ENCODE results near the gene ICAM1.
"Not testable (repeated sequence)": the region's sequence is repeated elsewhere in the genome, so short reads cannot be mapped to it uniquely, and the experiment has no call there.

The ICAM1 gene, protein sequence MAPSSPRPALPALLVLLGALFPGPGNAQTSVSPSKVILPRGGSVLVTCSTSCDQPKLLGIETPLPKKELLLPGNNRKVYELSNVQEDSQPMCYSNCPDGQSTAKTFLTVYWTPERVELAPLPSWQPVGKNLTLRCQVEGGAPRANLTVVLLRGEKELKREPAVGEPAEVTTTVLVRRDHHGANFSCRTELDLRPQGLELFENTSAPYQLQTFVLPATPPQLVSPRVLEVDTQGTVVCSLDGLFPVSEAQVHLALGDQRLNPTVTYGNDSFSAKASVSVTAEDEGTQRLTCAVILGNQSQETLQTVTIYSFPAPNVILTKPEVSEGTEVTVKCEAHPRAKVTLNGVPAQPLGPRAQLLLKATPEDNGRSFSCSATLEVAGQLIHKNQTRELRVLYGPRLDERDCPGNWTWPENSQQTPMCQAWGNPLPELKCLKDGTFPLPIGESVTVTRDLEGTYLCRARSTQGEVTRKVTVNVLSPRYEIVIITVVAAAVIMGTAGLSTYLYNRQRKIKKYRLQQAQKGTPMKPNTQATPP

DNA sequence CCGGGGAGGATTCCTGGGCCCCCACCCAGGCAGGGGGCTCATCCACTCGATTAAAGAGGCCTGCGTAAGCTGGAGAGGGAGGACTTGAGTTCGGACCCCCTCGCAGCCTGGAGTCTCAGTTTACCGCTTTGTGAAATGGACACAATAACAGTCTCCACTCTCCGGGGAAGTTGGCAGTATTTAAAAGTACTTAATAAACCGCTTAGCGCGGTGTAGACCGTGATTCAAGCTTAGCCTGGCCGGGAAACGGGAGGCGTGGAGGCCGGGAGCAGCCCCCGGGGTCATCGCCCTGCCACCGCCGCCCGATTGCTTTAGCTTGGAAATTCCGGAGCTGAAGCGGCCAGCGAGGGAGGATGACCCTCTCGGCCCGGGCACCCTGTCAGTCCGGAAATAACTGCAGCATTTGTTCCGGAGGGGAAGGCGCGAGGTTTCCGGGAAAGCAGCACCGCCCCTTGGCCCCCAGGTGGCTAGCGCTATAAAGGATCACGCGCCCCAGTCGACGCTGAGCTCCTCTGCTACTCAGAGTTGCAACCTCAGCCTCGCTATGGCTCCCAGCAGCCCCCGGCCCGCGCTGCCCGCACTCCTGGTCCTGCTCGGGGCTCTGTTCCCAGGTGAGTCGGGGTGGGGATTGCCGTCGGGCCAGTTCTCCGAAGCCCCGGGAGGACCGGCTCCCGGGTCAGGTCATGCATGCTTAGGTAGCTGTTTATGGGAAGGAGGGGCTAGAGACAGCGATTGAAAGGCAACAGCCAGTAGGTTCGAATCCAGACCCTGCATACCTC, at the start of gene ICAM1:
Gene ICAM1, plus strand, starts transcription at position 505 of the 779 bp plus-strand sequence. Its CDS starts 40 bp downstream, at position 545.
- FAIRE-seq = no peak

DNA sequence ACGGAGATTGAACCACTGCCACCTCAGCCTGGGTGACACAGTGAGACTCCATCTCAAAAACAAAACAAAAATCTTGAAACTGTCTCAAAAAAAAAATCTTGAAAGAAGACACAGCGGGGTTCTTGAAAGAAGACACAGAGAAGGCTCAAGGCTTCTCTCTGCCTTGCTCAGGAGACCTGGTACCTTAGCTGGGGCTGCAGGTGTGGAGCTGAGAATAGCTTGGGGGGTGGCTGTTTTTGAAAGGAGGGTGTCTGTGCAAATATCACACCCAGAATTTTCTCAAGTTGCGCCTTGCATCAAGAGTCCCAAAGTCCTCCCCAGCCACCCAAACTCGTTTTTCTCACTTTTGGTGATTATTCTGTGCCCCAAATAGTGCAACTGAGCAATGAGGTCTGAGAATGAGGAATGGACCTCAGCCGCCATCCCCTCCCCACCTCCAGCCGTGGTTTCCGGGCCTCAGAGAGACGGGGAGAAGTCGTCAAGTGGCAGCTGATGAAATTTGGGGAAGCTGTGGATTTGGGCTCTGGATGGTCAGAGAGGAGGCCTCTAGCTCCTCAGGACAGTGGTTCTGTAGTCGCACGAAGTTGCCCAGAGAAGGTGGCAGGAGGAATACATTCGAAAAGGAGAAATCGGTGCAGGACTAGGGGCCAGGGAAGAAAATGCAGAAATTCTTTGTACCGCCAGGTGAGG, 48.6 kb upstream of the ICAM1 start:
- no peak for FAIRE-seq

DNA sequence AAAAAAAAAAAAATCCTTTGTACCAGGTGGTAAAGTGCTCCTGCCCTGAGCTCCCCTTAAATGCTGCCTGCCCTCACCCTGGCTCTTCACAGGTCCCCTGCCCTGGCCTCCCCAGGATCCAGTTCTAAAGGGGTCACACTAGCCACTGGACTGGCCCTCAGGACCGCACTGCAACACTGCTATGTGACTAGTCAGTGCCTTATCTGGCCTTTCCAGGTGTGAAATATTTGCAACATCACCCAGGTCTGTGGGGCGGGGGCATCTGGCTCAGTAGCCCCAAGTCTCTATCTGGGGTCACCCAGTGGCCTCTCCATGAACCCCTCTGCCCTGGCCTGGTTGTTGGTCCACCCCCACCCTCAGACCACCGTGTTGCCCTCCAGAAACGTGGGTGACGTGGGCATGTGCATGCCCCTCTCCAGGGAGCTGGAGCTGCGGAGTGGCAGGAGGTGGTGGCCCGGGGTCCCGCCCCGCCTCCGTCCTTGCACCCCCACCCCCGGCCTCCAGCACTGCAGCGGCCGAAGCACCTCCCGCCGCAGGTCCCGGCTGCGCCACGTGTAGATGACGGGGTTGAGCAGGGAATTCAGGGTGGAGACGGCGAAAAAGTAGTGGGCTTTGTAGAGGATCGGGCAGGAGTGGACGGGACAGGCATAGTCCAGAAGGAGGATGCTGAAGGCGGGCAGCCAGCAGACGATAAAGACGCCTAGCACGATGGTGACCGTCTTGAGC, 47.3 kb upstream of the ICAM1 start:
- no peak for FAIRE-seq

DNA sequence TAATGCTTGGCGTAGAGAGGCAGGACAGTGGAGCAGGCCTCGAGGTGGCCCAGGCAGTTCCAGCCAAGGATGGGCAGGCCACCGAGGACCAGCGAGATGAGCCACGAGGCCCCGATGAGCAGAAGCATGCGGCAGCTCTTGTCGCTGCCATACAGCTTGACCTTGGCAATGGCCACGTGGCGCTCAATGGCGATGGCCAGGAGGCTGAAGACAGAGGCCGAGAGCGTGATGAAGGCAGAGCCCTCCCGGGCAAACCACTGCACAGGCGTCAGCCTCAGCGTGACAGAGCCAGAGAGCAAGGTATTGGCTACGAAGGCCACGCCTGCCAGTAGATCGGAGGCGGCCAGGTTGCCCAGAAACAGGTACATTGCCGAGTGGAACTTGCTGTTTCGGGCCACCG, 46.6 kb upstream of the ICAM1 start:
- no peak for FAIRE-seq

DNA sequence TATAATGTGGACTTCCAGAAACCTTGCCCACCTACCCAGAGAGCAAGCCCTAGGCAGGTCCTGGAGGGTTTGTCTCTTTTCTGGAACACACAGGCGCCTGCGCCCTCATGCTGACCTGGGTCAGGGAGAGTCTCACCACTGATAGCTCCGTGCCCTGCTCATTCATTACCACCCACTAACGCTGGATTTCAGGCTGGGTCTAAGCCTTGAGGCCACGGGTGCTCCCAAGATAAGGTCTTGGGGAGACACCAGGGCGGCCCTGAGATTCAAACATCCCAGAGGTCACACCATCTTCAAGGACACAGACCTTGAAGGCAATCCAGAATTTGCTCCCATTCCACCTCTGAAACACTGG, 44.9 kb upstream of the ICAM1 start:
- no peak for FAIRE-seq

DNA sequence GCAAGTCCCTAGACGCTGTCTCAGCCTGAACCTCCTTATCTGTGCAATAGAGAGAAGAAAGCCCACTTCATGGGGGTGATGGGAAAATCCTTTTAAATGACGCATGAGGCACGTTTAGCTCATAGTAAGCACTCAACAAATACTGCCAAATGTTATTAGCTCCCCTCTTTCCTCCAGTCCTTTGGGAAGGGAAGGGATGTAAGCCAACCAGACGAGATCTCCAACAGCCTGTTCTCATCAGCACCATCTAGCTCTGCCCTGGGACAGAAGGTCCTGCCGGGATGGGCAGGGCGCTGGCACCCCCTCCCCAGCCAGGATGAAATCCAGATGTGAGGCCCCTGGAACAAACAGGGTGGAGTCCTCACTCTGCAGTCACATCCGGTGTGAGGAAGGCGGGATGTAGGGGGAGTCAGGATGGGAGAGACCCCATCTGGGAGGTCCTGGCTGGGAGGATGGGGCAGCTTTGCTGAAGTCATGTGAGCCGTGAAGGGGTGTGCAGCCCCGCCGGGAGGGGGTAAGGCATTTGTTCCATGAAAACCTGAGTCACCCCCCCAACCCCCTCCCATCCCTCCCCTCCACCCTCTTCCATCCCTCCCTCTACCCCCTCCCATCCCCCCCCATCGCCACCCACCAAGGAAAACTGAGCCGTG, 44.4 kb upstream of the ICAM1 start:
- FAIRE-seq = peak; percentile 60

DNA sequence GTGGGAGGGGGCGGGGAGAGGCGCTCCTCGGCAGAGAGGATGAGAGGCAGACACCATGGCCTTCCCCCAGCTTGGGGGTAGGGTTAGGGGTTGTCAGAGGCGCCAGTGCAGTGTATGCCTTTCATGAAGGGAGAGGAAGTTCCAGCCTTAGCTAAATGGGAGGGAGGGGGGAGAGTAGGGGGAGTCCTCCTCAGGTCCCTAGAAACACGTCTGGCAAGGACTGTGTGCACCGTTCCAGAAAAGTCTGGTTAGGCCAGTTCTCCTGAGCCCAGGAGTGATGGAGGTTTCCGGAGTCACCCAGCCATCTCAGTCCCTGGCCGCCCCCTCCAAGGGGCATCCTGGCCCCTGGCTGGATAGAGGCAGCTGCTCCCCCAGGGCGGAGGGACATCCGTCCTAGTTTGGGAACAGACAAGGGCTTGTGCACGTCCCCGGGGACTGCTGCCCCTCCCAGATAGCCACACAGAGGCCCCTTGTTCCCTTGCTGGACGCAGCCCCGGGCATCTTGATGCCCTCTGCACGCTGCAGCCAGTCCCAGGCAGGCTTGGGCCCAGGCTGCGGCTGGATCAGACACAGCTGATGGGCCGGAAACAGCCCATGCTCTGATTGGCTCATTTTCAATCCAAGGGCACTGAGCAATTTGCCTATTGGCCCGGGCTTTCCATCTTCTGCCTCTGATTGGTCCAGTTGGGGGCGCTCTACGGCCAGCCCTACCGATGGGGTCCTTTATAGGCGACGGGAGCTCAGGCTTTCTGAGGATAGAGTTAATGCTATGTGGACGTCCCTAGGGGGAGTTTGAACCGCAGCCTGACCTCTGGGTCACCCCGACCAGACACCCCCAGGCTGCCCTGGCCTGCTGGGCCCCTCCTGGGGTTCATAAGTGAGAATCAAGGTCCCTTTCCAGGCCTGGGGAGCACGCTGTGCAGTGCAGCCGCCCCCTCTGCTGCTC, 43.6 kb upstream of the ICAM1 start:
- no peak for FAIRE-seq

DNA sequence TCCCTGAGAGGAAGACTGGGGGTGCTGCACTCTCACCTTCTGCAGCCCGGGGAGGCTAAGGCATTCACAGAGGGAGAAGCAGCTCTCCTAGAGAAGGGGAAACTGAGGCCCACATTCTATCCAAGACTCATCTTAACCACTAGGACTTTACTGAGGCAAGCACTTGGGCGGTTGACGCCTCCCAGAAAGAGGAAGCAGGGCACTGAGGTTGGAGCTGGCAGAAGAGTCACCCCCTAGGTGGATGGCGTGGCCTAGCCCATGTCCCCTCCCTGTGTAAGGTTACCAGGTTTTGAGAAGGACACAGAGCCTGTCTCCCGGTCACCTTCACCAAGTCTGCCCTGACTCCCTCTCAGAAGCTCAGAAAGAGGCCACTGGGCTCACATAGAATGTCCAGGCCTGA, 42.5 kb upstream of the ICAM1 start:
- FAIRE-seq = no peak

DNA sequence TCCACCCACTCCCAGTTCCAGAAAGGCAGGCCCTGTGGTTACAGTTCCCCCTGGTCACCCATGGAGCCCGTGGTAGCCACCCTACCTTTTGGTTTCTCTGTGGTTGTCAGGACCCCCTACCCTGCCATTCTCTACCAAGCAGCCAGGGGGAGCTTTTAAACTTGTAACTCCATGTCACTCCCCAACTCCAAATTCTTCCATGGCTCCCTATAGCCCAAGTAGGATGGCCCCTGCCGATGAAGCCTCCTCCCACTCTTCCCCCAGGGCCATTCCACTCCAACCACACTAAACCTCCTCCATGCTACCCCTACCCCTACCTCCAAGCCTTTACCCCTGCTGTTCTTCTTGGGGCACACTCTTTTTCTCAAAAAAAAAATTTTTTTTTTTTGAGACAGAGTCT, 42.0 kb upstream of the ICAM1 start:
- no peak for FAIRE-seq

DNA sequence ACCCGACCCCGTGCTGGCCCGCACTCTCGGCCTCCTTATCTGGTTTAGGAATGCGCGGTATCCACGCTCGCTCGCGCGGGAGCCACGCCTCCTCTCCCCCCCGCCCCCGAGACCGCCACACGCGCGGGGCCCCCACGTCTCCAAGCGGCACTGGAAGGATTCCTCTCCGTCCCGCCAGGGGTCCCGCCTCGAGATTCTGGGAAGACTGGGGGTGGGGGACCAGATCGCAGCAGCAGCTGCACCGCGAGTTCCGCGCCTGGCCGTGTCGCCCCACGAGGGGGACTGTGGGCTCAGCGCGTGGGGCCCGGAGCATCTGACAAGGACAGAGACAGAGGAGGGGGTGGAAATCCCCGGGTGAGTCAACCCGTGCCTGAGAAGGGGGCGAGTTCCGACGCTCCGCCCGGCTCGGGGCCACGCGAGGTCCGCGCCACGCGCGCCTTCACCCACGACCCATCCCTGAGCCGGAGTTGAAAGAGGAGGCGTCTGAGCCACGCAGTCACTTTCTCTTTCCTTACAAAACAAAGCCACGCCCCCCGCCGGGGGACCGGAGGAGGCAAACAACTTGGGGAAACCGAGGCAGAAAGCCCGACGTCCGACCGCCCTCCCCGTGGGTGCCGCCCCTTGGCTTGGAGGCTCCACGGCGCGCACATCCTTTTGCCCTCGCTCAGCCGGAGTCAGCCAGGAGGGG, 40.6 kb upstream of the ICAM1 start:
- no peak for FAIRE-seq

DNA sequence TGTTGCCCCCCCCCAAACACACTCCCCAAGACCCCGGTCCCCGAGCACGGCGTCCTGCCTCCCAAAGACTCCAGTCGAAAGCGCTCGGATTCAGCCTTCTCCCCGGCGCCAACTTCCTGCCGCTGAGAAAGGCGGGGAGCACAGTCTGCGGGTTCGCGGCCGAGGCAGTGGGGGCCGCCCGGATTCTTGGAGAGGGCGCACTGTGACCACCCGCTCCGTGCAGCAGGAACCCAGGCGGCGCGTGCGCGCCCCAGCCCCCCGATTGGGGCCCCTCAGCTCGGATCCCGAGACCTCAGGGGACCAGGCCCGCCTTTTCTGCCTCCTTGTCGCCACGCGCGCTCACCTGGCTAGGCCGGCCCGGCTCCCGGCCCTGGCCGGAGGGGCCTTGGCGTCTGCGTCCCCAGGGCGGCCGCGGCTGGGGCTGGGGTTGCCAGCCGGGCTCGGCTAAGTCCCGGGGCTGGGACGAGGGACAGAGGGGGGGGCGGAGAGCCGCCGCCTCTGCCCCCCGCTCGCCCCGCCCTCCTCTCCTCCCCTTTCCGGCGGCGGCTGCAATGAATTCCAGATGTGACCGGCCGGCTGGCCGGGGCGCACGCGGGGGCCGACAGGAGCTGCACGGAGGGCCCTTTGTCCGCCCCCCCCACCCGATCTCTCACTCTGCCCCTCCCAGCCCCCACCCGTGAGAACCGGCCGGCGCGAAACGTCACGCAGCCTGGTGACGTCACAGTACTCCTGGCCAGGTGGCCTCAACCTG, 39.9 kb upstream of the ICAM1 start, which contains the start of gene S1PR2:
Gene S1PR2, minus strand, starts transcription at position 471 of the 751 bp plus-strand sequence. CDS start 6,426 bp downstream, outside the sequence.
- FAIRE-seq = no peak

DNA sequence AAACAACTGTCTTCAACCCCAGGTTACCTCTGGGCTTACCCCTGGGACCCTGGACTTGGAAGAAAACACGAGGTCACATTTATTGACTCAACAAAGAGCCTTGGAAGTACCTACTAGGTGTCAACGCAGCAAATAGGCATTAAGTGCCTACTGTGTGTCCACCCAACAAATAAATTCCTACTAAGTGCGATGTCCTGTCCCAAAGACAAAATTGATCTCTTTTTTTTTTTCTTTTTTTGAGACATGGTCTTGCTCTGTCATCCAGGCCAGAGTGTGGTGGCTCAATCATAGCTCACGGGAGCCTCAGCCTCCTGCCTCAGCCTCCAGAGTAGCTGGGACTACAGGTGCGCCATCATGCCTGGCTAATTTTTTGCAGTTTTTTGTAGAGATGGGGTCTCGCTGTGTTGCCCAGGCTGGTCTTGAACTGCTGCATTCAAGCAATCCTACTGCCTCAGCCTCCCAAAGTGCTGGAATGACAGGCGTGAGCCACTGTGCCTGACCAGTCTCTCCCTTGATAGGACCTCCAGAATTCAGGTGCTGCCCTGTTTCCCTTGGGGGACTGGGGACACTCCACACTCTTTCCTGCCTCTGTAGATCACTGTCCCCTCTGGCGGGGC, 39.2 kb upstream of the ICAM1 start:
- FAIRE-seq = no peak

DNA sequence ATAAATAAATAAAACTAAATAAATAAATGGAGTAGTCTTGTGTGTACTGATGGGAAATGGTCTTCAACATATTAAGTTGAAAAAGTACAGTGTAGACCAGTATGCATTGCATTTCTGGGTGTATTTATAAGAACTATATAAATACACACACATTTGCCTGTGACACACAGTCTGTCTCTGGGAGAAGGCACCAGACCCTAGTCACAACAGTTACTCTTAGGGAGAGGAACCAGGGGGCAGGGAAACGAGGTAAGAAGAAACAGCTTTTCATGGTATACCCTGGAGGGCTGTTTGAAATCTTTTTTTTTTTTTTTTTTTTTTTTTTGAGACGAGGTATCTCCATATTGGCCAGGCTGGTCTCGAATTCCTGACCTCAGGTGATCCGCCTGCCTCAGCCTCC, 37.0 kb upstream of the ICAM1 start:
- no peak for FAIRE-seq

DNA sequence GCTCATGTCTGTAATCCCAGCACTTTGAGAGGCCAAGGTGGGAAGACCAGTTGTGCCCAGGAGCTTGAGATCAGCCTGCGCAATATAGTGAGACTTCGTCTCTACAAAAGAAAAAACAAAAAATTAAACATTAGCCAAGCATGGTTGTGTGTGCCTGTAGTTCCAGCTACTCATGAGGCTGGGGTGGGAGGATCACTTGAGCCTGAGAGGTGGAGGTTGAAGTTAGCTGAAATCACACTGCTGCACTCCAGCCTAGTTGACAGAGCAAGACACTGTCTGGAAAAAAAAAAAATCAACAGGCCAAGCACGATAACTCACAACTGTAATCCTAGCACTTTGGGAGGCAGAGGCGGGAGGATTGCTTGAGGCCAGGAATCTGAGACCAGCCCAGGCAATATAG, 35.9 kb upstream of the ICAM1 start:
- no peak for FAIRE-seq

DNA sequence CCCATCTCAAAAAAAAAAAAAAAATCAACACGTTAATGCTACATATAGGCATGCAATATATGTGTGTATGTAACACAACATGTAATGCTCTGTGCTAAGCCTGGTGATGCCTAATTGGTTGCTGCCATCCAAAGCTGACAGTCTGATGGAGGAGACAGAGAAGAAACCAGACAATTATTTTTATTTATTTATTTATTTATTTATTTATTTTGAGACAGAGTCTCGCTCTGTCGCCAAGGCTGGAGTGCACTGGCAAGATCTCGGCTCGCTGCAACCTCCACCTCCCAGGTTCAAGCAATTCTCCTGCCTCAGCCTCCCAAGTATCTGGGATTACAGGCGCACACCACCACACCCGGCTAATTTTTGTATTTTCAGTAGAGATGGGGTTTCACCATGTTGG, 35.5 kb upstream of the ICAM1 start:
- not testable (repeated sequence) for FAIRE-seq

DNA sequence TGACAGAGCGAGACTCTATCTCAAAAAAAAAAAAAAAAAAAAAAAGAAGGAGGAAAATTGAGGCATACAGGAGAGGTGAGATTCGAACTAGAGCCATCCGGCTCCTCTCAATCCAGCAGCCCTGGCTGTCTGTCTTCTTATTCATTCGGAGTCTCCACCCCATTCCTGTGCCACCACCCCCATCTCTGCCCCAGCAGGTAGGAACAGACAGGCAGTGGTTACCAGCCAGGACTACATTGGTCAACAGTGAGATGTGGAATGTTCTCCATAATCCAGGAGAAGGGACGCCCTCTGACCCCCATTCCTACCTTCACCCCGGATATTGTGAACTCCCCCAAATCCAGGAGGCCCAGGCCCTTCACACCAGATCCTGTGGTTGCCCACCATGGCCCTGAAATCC, 33.2 kb upstream of the ICAM1 start:
- no peak for FAIRE-seq

DNA sequence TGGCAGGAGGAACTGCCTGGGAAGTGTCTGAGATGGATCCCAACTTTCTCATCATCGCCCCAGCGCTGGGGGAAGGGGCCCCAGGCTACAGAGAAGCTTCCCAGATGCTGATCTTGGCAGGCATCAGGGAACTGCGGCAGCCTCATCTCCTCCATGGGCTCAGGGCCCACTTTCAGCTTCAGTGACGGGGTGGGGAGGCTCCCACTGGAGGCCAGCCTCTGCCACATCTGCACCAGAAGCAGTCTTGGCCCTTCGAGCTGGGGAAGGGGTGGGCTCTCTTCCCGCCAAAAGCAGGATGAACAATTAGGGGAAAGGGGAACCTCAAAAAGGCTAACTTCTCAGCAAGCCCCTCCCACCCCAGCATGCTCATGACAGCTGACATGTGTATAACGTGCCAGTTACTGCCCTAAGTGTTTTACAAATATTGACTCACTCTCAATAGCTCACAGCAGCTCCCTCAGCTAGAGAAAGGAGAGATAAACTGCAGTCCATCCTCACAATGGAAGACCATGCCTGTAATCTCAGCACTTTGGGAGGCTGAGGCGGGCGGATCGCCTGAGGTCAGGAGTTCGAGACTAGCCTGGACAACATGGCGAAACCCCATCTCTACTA, 32.6 kb upstream of the ICAM1 start:
- FAIRE-seq = no peak

DNA sequence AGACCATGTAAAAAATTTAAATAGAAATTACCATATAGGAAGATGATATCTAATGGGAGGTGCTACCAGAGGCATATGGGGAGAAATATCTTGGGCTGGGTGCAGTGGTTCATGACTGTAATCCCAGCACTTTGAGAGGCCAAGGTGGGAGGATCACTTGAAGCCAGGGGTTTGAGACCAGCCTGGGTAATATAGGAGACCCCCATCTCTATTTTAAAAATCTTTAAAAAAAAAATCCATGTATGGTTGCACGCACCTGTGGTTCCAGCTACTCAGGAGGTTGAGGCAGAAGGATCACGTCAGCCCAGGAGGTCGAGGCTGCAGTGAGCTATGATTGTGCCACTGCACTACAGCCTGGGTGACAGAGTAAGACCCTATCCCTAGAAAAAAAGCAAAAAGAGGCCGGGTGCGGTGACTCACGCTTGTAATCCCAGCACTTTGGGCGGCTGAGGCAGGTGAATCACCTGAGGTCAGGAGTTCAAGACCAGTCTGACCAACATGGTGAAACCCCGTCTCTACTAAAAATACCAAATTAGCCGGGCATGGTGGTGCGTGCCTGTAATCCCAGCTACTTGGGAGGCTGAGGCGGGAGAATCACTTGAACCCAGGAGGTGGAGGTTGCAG, 29.0 kb upstream of the ICAM1 start:
- not testable (repeated sequence) for FAIRE-seq

Measured in endometrium (tissue), 2 donors.